BJ (cell line): ENCODE results near the gene FMN1. TPM values are rescaled to one million over a fixed set of nuclear protein-coding genes. Genes with fewer than 3 reads are reported as not detected.

Experiments used
- CTCF ChIA-PET: fragments of 350-600 bp; formaldehyde crosslinking; extraction: SDS; loops from one replicate; lab custom pipeline; 2021; ENCODE audit warnings: antibody characterized with exemption, inconsistent platforms; lab: Yijun Ruan, JAX
- POLR2A ChIA-PET: fragments of 300-600 bp; sonication (Branson Sonifier 250); formaldehyde crosslinking; extraction: SDS; loops from one replicate; lab custom pipeline; 2021; ENCODE audit warnings: antibody characterized with exemption; lab: Charles Lee
- DNase-seq: peaks from one replicate; pipeline ENCODE4 v3.0.0-alpha.2; 2011; ENCODE audit warnings: low read depth
- H3K27me3 ChIP-seq: 2 replicates; pipeline ENCODE4 v1.6.0; 2011; ENCODE audit warnings: low read length; ENCODE audit not compliant: control insufficient read depth, insufficient read depth
- H3K36me3 ChIP-seq: 2 replicates; pipeline ENCODE4 v1.5.1; 2011; ENCODE audit warnings: low read length; ENCODE audit not compliant: control insufficient read depth, insufficient read depth
- H3K4me3 ChIP-seq: 2 replicates; pipeline ENCODE4 v1.5.1; 2011; ENCODE audit warnings: low read depth, mild to moderate bottlenecking, control low read depth, low read length
- CTCF ChIP-seq: IDR thresholded peaks from 2 replicates; pipeline ENCODE4 v1.5.1; 2011; ENCODE audit warnings: low read depth, mild to moderate bottlenecking, control low read depth, inconsistent platforms, low read length, moderate library complexity; ENCODE audit not compliant: insufficient read depth
- polyA plus RNA-seq: library from polyadenylated mRNA; depleted of rRNA; stranded (reverse); fragments of >200 nt; gene quantifications from 2 replicates; pipeline ENCODE4 v1.2.3, GENCODE V29; 2011

FMN1 gene
- polyA plus RNA-seq, 1 experiment: 2.6 TPM

- DNase-seq: no peak
- CTCF ChIA-PET: interaction anchor here (0.7 to 1.3 kb wide), 3 partner anchors 30 to 303 kb away, joined by 3 read pairs; no protein-coding TSS in a partner anchor
- H3K36me3 ChIP-seq: no peaks in the 10 kb centered on the region
- no peak for TF ChIP-seq CTCF
- POLR2A ChIA-PET: no interaction called here
- no peaks in the 10 kb centered on the region for H3K27me3 ChIP-seq
- H3K4me3 ChIP-seq: no peak overlapping the region
These were observed 228.0 kb downstream of the FMN1 start for GRCh38 chr15:32966512-32966911.

DNA sequence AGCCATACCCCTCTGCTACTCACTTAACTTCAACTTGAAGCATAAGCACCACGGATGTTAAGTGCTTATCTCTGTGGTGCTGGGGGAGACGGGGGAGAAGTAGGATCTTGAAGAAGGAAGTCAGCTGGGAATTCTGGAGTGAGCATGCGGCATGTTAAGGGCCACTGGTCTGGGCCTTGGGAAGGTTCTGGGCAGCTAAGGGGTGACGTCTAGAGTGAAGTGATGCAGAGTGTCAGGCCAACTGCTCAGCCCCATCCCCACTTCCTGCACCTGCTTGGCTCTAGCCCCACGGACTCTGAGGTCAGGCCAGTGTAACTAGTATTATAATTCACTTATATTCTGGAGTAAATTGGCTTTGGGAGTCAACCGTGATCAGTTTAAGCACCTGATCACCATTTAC lies 228.6 kb downstream of the FMN1 start:
- H3K36me3 ChIP-seq: no peaks in the 10 kb centered on the region
- H3K27me3 ChIP-seq: no peaks in the 10 kb centered on the region
- ChIA-PET CTCF (interaction anchor here (1.0 to 1.3 kb wide), 2 partner anchors 30 to 114 kb away, joined by 3 read pairs; no protein-coding TSS in a partner anchor), POLR2A (no interaction called here)
- TF ChIP-seq CTCF: no peak
- DNase-seq: no peak
- no peak overlapping the region for H3K4me3 ChIP-seq

DNA sequence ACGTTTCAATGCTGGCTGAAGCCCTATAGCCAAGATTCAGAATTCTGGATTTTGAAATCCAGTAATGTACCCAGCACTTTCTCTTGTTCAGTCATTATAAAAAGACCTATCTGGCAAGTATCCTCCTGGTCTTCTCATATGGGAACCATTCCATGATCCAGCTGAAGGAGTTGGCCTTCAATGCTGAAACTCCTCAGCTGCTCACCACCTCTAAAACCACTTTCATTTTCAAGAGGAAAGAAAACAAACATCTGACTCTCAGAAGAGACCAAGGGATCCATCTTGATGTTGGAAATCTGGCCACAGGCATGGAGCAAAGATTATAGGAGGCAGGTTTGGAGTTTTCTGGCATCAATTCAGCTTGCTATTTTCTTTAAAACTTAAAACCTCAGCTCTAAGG lies 235.4 kb downstream of the FMN1 start:
- CTCF ChIA-PET: interaction anchor here (0.6 to 1.1 kb wide), 4 partner anchors 29 to 308 kb away, joined by 3 to 6 read pairs (median 4); no protein-coding TSS in a partner anchor

GRCh38 chr15:32957219-32957618 lies 237.3 kb downstream of the FMN1 start:
- Histone ChIP-seq H3K27me3 (no peaks in the 10 kb centered on the region), H3K4me3 (no peak overlapping the region), H3K36me3 (no peaks in the 10 kb centered on the region)
- ChIA-PET CTCF (interaction anchor here (1.1 to 3.5 kb wide), 5 partner anchors 38 to 306 kb away, joined by 4 to 25 read pairs (median 7); no protein-coding TSS in a partner anchor), POLR2A (no interaction called here)
- DNase-seq: no peak
- TF ChIP-seq CTCF: no peak

More for the DNA sequence above, 235.4 kb downstream of the FMN1 start:
- Histone ChIP-seq H3K36me3 (no peaks in the 10 kb centered on the region), H3K27me3 (no peaks in the 10 kb centered on the region), H3K4me3 (no peak overlapping the region)
- TF ChIP-seq CTCF: no peak
- POLR2A ChIA-PET: interaction anchor here (0.7 kb wide), 1 partner anchor 72 kb away, joined by 13 read pairs; no protein-coding TSS in a partner anchor
- DNase-seq: no peak

DNA sequence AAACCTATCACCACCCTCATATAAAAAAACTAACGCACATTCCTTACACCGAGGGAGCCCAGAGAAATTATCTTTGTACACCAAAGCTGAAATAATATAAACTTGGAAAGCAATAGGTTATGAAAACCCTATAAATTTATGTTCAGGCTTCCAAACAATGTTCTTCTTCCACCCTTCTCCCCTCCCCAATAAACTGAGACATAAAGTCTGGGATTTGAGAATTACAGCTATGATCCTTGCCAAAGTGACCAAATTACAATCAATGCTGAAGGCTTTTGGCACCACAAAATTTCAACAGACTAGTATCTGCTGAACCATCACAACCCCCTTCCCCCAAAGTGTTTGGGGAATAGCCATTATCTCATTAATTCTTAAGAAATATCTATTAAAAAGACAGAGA lies 237.8 kb downstream of the FMN1 start:
- POLR2A ChIA-PET: interaction anchor here (0.6 to 0.7 kb wide), 3 partner anchors 18 to 90 kb away, joined by 4 to 13 read pairs (median 7); no protein-coding TSS in a partner anchor
- Histone ChIP-seq H3K36me3 (no peaks in the 10 kb centered on the region), H3K4me3 (no peak overlapping the region), H3K27me3 (no peaks in the 10 kb centered on the region)
- CTCF ChIA-PET: interaction anchor here (0.6 to 3.5 kb wide), 25 partner anchors 14 to 306 kb away, joined by 3 to 25 read pairs (median 4); no protein-coding TSS in a partner anchor
- TF ChIP-seq CTCF: no peak
- DNase-seq: no peak
